Subcutaneous adipose tissue (tissue), 4 donors: Measurements from ENCODE around the gene DUSP8. TPM values are rescaled to one million over a fixed set of nuclear protein-coding genes. Genes with fewer than 3 reads are reported as not detected.

Experiments
- CTCF ChIP-seq: fragments of 450-650 bp; IDR thresholded peaks from one replicate; pipeline ENCODE4 v1.5.1; 2016; ENCODE audit warnings: low read depth, mild to moderate bottlenecking, control low read depth, antibody characterized with exemption, moderate library complexity
- total RNA-seq, 4 donors: library from RNA; depleted of rRNA; stranded (reverse); fragments of >200 nt; gene quantifications; one replicate each; pipeline ENCODE4 v1.1.0, GENCODE V29; 2016

Gene DUSP8
- total RNA-seq, 4 donors from 2014 or later = 0.22 to 2.3 (median 0.74) TPM

GRCh38 chr11:1571760-1572196 is 293 bp downstream of the DUSP8 start:
- TF ChIP-seq CTCF = no peak

- TF ChIP-seq CTCF = no peak
Measured at GRCh38 chr11:1570896-1571759, 943 bp downstream of the DUSP8 start.

GRCh38 chr11:1570531-1570895 is 1.6 kb downstream of the DUSP8 start:
- no peak for TF ChIP-seq CTCF

- TF ChIP-seq CTCF = no peak
Measured at GRCh38 chr11:1570001-1570453, 2.0 kb downstream of the DUSP8 start.

GRCh38 chr11:1569251-1569780 is 2.8 kb downstream of the DUSP8 start:
- TF ChIP-seq CTCF = no peak

- TF ChIP-seq CTCF = no peak
Measured at GRCh38 chr11:1568441-1568911, 3.6 kb downstream of the DUSP8 start.

GRCh38 chr11:1567721-1568100 is 4.4 kb downstream of the DUSP8 start:
- TF ChIP-seq CTCF = no peak
